H1 (cell line): ENCODE measurements around the gene PCBP1.

Experiments
- ATF2 ChIP-seq: IDR thresholded peaks from 2 replicates; pipeline ENCODE4 v1.6.1; 2012; ENCODE audit warnings: low read length, inconsistent platforms
- CTCF ChIP-seq, 3 experiments: IDR thresholded peaks; 1 replicate in 2 of 3; 2 replicates in 1 of 3; pipeline versions ENCODE4 v1.5.1 to v1.6.1; 2011; ENCODE audit warnings: low read length in 3 of 3, mild to moderate bottlenecking in 3 of 3, inconsistent platforms in 2 of 3, low read depth in 1 of 3, moderate library complexity in 1 of 3; ENCODE audit not compliant: insufficient read depth in 1 of 3; ENCODE audit errors: control extremely low read depth in 1 of 3
- EZH2 ChIP-seq: fragments of 200-600 bp; sonication (generic); IDR thresholded peaks from 2 replicates; pipeline ENCODE4 v1.7.1; 2012; ENCODE audit warnings: low read depth, mild to moderate bottlenecking, moderate library complexity, low read length, inconsistent platforms; ENCODE audit not compliant: severe bottlenecking
- KDM1A ChIP-seq: fragments of 200-600, 300-600 bp; sonication (generic); IDR thresholded peaks from 2 replicates; pipeline ENCODE4 v1.7.1; 2016; ENCODE audit warnings: mild to moderate bottlenecking, low read length, borderline replicate concordance
- PHF8 ChIP-seq: fragments of 200-600 bp; sonication (generic); conservative IDR thresholded peaks from 2 replicates; pipeline ENCODE4 v1.7.1; 2012; ENCODE audit warnings: low read depth, mild to moderate bottlenecking, inconsistent platforms, low read length, moderate library complexity
- POLR2A ChIP-seq, 2 experiments: IDR thresholded peaks; 1 replicate in 1 of 2; 2 replicates in 1 of 2; pipeline ENCODE4 v1.6.1; 2011; ENCODE audit warnings: low read depth in 2 of 2, low read length in 2 of 2, mild to moderate bottlenecking in 2 of 2; ENCODE audit errors: control extremely low read depth in 1 of 2
- TAF1 ChIP-seq: IDR thresholded peaks from 2 replicates; pipeline ENCODE4 v1.6.1; 2011; ENCODE audit warnings: mild to moderate bottlenecking, low read depth, low read length

GRCh38 chr2:70081221-70081620 lies 6.1 kb upstream of the PCBP1 start:
- TF ChIP-seq ATF2 (no peak), CTCF (IDR thresholded peaks at IDR 0.05; ENCODE audit: control extremely low read depth in 1 of 3, insufficient read depth in 1 of 3, low read depth in 1 of 3, low read length in 3 of 3) (no peak), EZH2 (no peak), KDM1A (no peak), TAF1 (no peak), PHF8 (no peak), POLR2A (IDR thresholded peaks at IDR 0.05; ENCODE audit: control extremely low read depth in 1 of 2, low read depth in 2 of 2, low read length in 2 of 2) (no peak)
